GM12878 (cell line): ENCODE results near the gene ADGRE2. TPM values are rescaled to one million over a fixed set of nuclear protein-coding genes. Genes with fewer than 3 reads are reported as not detected.

Experiments used
- ATAC-seq: fragments of 200-7000 bp; cut with Tn5 transposase; 3 replicates; pipeline ENCODE4 v1.9.1; 2020; ENCODE audit warnings: mild to moderate bottlenecking, moderate library complexity
- BruUV-seq: library from RNA; stranded (reverse); fragments of 400-500 nt; replicated peaks from 2 replicates; lab custom pipeline; 2021; lab: Mats Ljungman, UMichigan
- CTCF ChIA-PET: fragments of 300-600 bp; sonication (Branson Sonifier 250); formaldehyde crosslinking; extraction: SDS; loops from one replicate; lab custom pipeline; 2021; ENCODE audit warnings: inconsistent platforms; lab: Yijun Ruan, JAX
- POLR2A ChIA-PET: fragments of 350-600 bp; formaldehyde crosslinking; extraction: SDS; loops from one replicate; lab custom pipeline; 2021; ENCODE audit warnings: inconsistent platforms; lab: Charles Lee
- RAD21 ChIA-PET: fragments of 300-600 bp; sonication (Branson Sonifier 250); formaldehyde crosslinking; loops from one replicate; lab custom pipeline; 2023; ENCODE audit warnings: antibody characterized with exemption; ENCODE audit not compliant: unreplicated experiment; lab: Charles Lee
- SMC1A ChIA-PET: fragments of 300-600 bp; sonication (Branson Sonifier 250); formaldehyde crosslinking; loops from one replicate; lab custom pipeline; 2023; ENCODE audit not compliant: unreplicated experiment, uncharacterized antibody; lab: Charles Lee
- DNase-seq: peaks from one replicate; pipeline ENCODE4 v3.0.0-alpha.2; 2011; ENCODE audit warnings: low read depth, low spot score
- FAIRE-seq: peaks from 3 replicates; lab custom pipeline; 2011; peaks lifted over from hg19 to GRCh38; lab: Jason Lieb, UNC
- H2AFZ ChIP-seq: 2 replicates; pipeline ENCODE4 v1.6.0; 2011; ENCODE audit warnings: low read depth, low read length, control low read depth; ENCODE audit not compliant: control insufficient read depth
- H3K27ac ChIP-seq: 2 replicates; pipeline ENCODE4 v1.5.1; 2011; ENCODE audit warnings: control low read depth; ENCODE audit not compliant: control insufficient read depth, insufficient read depth
- H3K27me3 ChIP-seq, 2 experiments: replicated peaks in 1 of 2; 2 replicates each; pipeline versions ENCODE4 v1.6.0 to v1.6.1; 2011; ENCODE audit warnings: low read length in 1 of 2; ENCODE audit not compliant: control insufficient read depth in 2 of 2, insufficient read depth in 2 of 2
- H3K36me3 ChIP-seq, 2 experiments: 2 replicates each; pipeline ENCODE4 v1.5.1; 2011; ENCODE audit warnings: low read length in 1 of 2; ENCODE audit not compliant: control insufficient read depth in 2 of 2, insufficient read depth in 2 of 2
- H3K4me1 ChIP-seq: 2 replicates; pipeline ENCODE4 v1.6.1; 2011; ENCODE audit warnings: mild to moderate bottlenecking, low read length, moderate library complexity, mixed read lengths; ENCODE audit not compliant: control insufficient read depth, insufficient read depth
- H3K4me2 ChIP-seq: 2 replicates; pipeline ENCODE4 v1.6.0; 2011; ENCODE audit warnings: control low read depth; ENCODE audit not compliant: control insufficient read depth, insufficient read depth
- H3K4me3 ChIP-seq: fragments of 200-600 bp; sonication (generic); 2 replicates; pipeline ENCODE4 v1.5.1; 2016
- H3K79me2 ChIP-seq: 2 replicates; pipeline ENCODE4 v1.6.0; 2011; ENCODE audit warnings: low read length; ENCODE audit not compliant: control insufficient read depth, insufficient read depth
- H3K9ac ChIP-seq: 2 replicates; pipeline ENCODE4 v1.8.0; 2011; ENCODE audit warnings: low read length, control low read depth, mixed read lengths; ENCODE audit not compliant: control insufficient read depth, insufficient read depth
- H3K9me3 ChIP-seq: replicated peaks from 3 replicates; pipeline ENCODE4 v1.5.1; 2011; ENCODE audit warnings: mild to moderate bottlenecking, low read length; ENCODE audit not compliant: control insufficient read depth, insufficient read depth
- H4K20me1 ChIP-seq: 2 replicates; pipeline ENCODE4 v1.6.0; 2011; ENCODE audit not compliant: control insufficient read depth, insufficient read depth
- CHD2 ChIP-seq: IDR thresholded peaks from 2 replicates; pipeline ENCODE4 v1.6.1; 2011; ENCODE audit warnings: low read depth, low read length, improper control_type of control experiment, borderline replicate concordance
- EGR1 ChIP-seq, 2 experiments: IDR thresholded peaks; 1 replicate in 1 of 2; 2 replicates in 1 of 2; pipeline ENCODE4 v1.6.1; 2011 to 2012; ENCODE audit warnings: low read depth in 2 of 2, low read length in 2 of 2, borderline replicate concordance in 1 of 2, mild to moderate bottlenecking in 1 of 2, moderate library complexity in 1 of 2
- ETV6 ChIP-seq, 2 experiments: fragments of 450-650 bp in 1 of 2; IDR thresholded peaks in 1 of 2; conservative IDR thresholded peaks in 1 of 2; 2 replicates each; pipeline ENCODE4 v1.6.1; 2014; ENCODE audit warnings: antibody characterized with exemption in 1 of 2, borderline replicate concordance in 1 of 2, low read depth in 1 of 2, mild to moderate bottlenecking in 1 of 2, moderate library complexity in 1 of 2
- FOXM1 ChIP-seq: IDR thresholded peaks from 2 replicates; pipeline ENCODE4 v1.6.1; 2012; ENCODE audit warnings: low read depth, mild to moderate bottlenecking, inconsistent platforms, low read length, moderate library complexity
- HDAC2 ChIP-seq: fragments of 200-600 bp; sonication (generic); IDR thresholded peaks from 2 replicates; pipeline ENCODE4 v1.6.1; 2017
- HDGF ChIP-seq: fragments of 450-650 bp; IDR thresholded peaks from 2 replicates; pipeline ENCODE4 v1.6.1; 2016; ENCODE audit warnings: antibody characterized with exemption
- LARP7 ChIP-seq: fragments of 450-650 bp; IDR thresholded peaks from 2 replicates; pipeline ENCODE4 v1.6.1; 2017; ENCODE audit warnings: mild to moderate bottlenecking
- MAX ChIP-seq: IDR thresholded peaks from 2 replicates; pipeline ENCODE4 v1.6.1; 2012; ENCODE audit warnings: low read depth, low read length, improper control_type of control experiment
- PAX8 ChIP-seq: fragments of 450-650 bp; IDR thresholded peaks from 2 replicates; pipeline ENCODE4 v1.6.1; 2017; ENCODE audit warnings: mild to moderate bottlenecking, moderate library complexity
- PKNOX1 ChIP-seq: fragments of 450-650 bp; IDR thresholded peaks from 2 replicates; pipeline ENCODE4 v1.6.1; 2016; ENCODE audit warnings: mild to moderate bottlenecking
- RCOR1 ChIP-seq: conservative IDR thresholded peaks from 2 replicates; pipeline ENCODE4 v1.6.1; 2012; ENCODE audit warnings: low read depth, low read length, improper control_type of control experiment
- STAT3 ChIP-seq: IDR thresholded peaks from 2 replicates; pipeline ENCODE4 v1.6.1; 2011; ENCODE audit warnings: low read depth, low read length, improper control_type of control experiment
- TARDBP ChIP-seq: IDR thresholded peaks from 2 replicates; pipeline ENCODE4 v1.6.1; 2016; ENCODE audit warnings: borderline replicate concordance
- WRNIP1 ChIP-seq: IDR thresholded peaks from 2 replicates; pipeline ENCODE4 v1.6.1; 2011; ENCODE audit warnings: low read depth, low read length, improper control_type of control experiment, borderline replicate concordance
- ZBTB33 ChIP-seq: fragments of 450-650 bp; IDR thresholded peaks from 2 replicates; pipeline ENCODE4 v1.6.1; 2017; ENCODE audit warnings: mild to moderate bottlenecking
- ZNF622 ChIP-seq: fragments of 450-650 bp; IDR thresholded peaks from 2 replicates; pipeline ENCODE4 v1.6.1; 2017; ENCODE audit warnings: mild to moderate bottlenecking, inconsistent platforms
- WGBS: methylation state at CpG from one replicate; pipeline ENCODE4 v1.1.6; 2016; ENCODE audit warnings: low lambda C conversion rate; ENCODE audit not compliant: insufficient replicate concordance, insufficient coverage; ENCODE audit errors: missing lambda C conversion rate; 5-methylcytosine and 5-hydroxymethylcytosine counted together
- in situ Hi-C: fragments of 300-500 bp; cut with MboI; formaldehyde crosslinking; loops from 9 replicates; pipeline ENCODE4 v1.14.3; 2018; ENCODE audit warnings: mixed read lengths
- intact Hi-C: fragments of 100-400 bp; cut with micrococcal nuclease; formaldehyde crosslinking; loops from one replicate; pipeline ENCODE4 v1.14.2; 2022; ENCODE audit not compliant: unreplicated experiment
- polyA plus RNA-seq, 11 experiments: library from polyadenylated mRNA; depleted of rRNA in 4 of 11; unstranded in 6 of 11; stranded (reverse) in 5 of 11; fragments of >200 nt; fragmentation: Nextera tagmentation in 4 of 11; fragmentation: Illumina TruSeq in 1 of 11; extraction: Ambion mirVana in 4 of 11; extraction: Trizol in 1 of 11; gene quantifications; 1 replicate in 1 of 11; 2 replicates in 10 of 11; pipeline versions ENCODE4 v1.2.1 to v1.2.3, GENCODE V29; 2011 to 2016; ENCODE audit warnings: inconsistent platforms in 2 of 11, missing spikeins in 2 of 11, low read depth in 1 of 11
- total RNA-seq, 4 experiments: library from RNA; depleted of rRNA in 3 of 4; stranded (reverse); fragments of >200 nt in 3 of 4; fragmentation: Illumina TruSeq in 1 of 4; extraction: Trizol in 1 of 4; gene quantifications; 2 replicates each; pipeline versions ENCODE4 v1.2.1 to v1.2.3, GENCODE V29; 2013 to 2021

ADGRE2 gene
- total and polyA plus RNA-seq, 10 of the 15 experiments (the other 5 are each of a cell fraction or from before 2014, with no cell fraction given), result 0.15 to 12.7 (median 4.6) TPM

GRCh38 chr19:14699641-14700040, 78.7 kb downstream of the ADGRE2 start:
- no peak for ATAC-seq
- WGBS, result 84% methylated on average over 8 of the region's 8 CpGs
- RAD21 ChIA-PET, result no interaction called here
- H3K9ac ChIP-seq, result no peak overlapping the region
- BruUV-seq, result no TSS peak
- peaks cover 3 to 4% of the 10 kb centered on the region in 2 experiments; a peak in 3 of 4 replicates for H3K36me3 ChIP-seq
- SMC1A ChIA-PET, result interaction anchor here (1.2 kb wide), 1 partner anchor 9 kb away, joined by 4 read pairs; no protein-coding TSS in a partner anchor
- DNase-seq, result no peak
- no peak overlapping the region for H2AFZ ChIP-seq
- no peaks in the 10 kb centered on the region for H4K20me1 ChIP-seq
- FAIRE-seq, result no peak
- H3K4me1 ChIP-seq, result no peaks in the 10 kb centered on the region
- no peak overlapping the region for H3K4me2 ChIP-seq
- intact Hi-C loops, result no loop called here
- H3K79me2 ChIP-seq, result no peaks in the 10 kb centered on the region
- TF ChIP-seq ETV6 (conservative IDR thresholded peaks at IDR 0.05 in 1 of 2, IDR thresholded peaks at IDR 0.05 in 1 of 2; ENCODE audit: borderline replicate concordance in 1 of 2, low read depth in 1 of 2) (no peak), CHD2 (no peak), PKNOX1 (no peak), PAX8 (no peak), HDAC2 (no peak)
- POLR2A ChIA-PET, result interaction anchor here (1.2 kb wide), 1 partner anchor 9 kb away, joined by 5 read pairs; the partner anchor contains the start of gene ZNF333
- in situ Hi-C loops, result no loop called here
- no peaks in the 10 kb centered on the region; the same call in 2 of the 3 replicates for H3K9me3 ChIP-seq
- no peak overlapping the region for H3K4me3 ChIP-seq
- CTCF ChIA-PET, result interaction anchor here (1.0 to 1.9 kb wide), 4 partner anchors 13 to 143 kb away, joined by 3 to 4 read pairs (median 4); no protein-coding TSS in a partner anchor
- no peaks in the 10 kb centered on the region for H3K27me3 ChIP-seq
- H3K27ac ChIP-seq, result no peak overlapping the region

GRCh38 chr19:14695471-14695870, 82.9 kb downstream of the ADGRE2 start:
- H4K20me1 ChIP-seq, result no peaks in the 10 kb centered on the region
- no peak overlapping the region for H2AFZ ChIP-seq
- H3K27ac ChIP-seq, result no peak overlapping the region
- ChIA-PET SMC1A (no interaction called here), POLR2A (no interaction called here), CTCF (no interaction called here), RAD21 (no interaction called here)
- in situ Hi-C loops (no loop called here), intact Hi-C loops (no loop called here)
- H3K4me3 ChIP-seq, result no peak overlapping the region
- H3K4me2 ChIP-seq, result no peak overlapping the region
- no peaks in the 10 kb centered on the region for H3K27me3 ChIP-seq
- DNase-seq (no peak), ATAC-seq (no peak), FAIRE-seq (no peak)
- H3K4me1 ChIP-seq, result no peaks in the 10 kb centered on the region
- no TSS peak for BruUV-seq
- peaks cover 0 to 3% of the 10 kb centered on the region in 2 experiments; a peak in 2 of 4 replicates for H3K36me3 ChIP-seq
- H3K9me3 ChIP-seq, result no peaks in the 10 kb centered on the region
- WGBS, result 87% methylated on average over 5 of the region's 5 CpGs
- H3K79me2 ChIP-seq, result no peaks in the 10 kb centered on the region; the same call in 1 of the 2 replicates
- H3K9ac ChIP-seq, result no peak overlapping the region
- TF ChIP-seq WRNIP1, result no peak
- TF ChIP-seq HDGF, result no peak
- TF ChIP-seq STAT3, result no peak
- TF ChIP-seq FOXM1, result no peak
- TF ChIP-seq LARP7, result no peak
- no peak for TF ChIP-seq ZNF622
- TF ChIP-seq TARDBP, result no peak
- no peak for TF ChIP-seq ZBTB33
- TF ChIP-seq RCOR1, result no peak
- no peak for TF ChIP-seq EGR1 (IDR thresholded peaks at IDR 0.05; ENCODE audit: borderline replicate concordance in 1 of 2, low read depth in 2 of 2, low read length in 2 of 2)
- no peak for TF ChIP-seq MAX
